ENCODE data around the gene TMEM169.

DNA sequence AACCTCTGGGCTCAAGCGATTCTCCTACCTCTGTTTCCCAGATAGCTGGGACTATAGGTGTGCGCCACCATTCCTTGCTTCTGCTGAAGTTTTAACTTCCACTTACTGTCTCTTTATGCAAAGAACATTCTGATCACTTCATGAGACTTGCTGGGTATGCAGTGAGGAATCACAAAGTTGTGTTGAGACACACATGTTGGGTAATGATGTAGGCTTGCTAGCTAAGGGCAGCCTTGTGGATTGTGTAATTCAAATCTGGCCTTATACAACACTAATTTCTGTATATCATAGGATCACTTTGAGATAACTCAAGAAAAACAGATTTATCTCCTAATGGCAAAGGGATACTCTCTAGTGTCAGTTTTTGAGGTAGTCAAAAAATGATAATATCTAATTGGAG, 51.7 kb downstream of the TMEM169 start:
- TF ChIP-seq, protein P1, sequence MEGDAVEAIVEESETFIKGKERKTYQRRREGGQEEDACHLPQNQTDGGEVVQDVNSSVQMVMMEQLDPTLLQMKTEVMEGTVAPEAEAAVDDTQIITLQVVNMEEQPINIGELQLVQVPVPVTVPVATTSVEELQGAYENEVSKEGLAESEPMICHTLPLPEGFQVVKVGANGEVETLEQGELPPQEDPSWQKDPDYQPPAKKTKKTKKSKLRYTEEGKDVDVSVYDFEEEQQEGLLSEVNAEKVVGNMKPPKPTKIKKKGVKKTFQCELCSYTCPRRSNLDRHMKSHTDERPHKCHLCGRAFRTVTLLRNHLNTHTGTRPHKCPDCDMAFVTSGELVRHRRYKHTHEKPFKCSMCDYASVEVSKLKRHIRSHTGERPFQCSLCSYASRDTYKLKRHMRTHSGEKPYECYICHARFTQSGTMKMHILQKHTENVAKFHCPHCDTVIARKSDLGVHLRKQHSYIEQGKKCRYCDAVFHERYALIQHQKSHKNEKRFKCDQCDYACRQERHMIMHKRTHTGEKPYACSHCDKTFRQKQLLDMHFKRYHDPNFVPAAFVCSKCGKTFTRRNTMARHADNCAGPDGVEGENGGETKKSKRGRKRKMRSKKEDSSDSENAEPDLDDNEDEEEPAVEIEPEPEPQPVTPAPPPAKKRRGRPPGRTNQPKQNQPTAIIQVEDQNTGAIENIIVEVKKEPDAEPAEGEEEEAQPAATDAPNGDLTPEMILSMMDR (IDR thresholded peaks at IDR 0.05 in 2 of 3, conservative IDR thresholded peaks at IDR 0.05 in 1 of 3; ENCODE audit: control insufficient read depth in 2 of 3, extremely low read depth in 1 of 3, insufficient read depth in 1 of 3, low read depth in 3 of 3, low read length in 3 of 3) = no peak
- TF ChIP-seq IKZF1 (conservative IDR thresholded peaks at IDR 0.05) (no peak), MEF2A (IDR thresholded peaks at IDR 0.05; ENCODE audit: insufficient read depth, low read depth, low read length) (no peak), YY1 (IDR thresholded peaks at IDR 0.05; ENCODE audit: low read depth, low read length) (no peak), ZNF207 (IDR thresholded peaks at IDR 0.05; ENCODE audit: borderline replicate concordance) (no peak), POLR2A (IDR thresholded peaks at IDR 0.05; ENCODE audit: low read depth, low read length) (no peak), JUND (IDR thresholded peaks at IDR 0.05; ENCODE audit: low read depth, low read length) (no peak), SREBF2 (IDR thresholded peaks at IDR 0.05; ENCODE audit: low read length) (no peak), POLR2AphosphoS2 (IDR thresholded peaks at IDR 0.05; ENCODE audit: low read depth, low read length) (no peak), NR2C1 (IDR thresholded peaks at IDR 0.05) (no peak), BHLHE40 (IDR thresholded peaks at IDR 0.05; ENCODE audit: borderline replicate concordance in 1 of 2, low read depth in 2 of 2, low read length in 1 of 2) (no peak), CBX5 (IDR thresholded peaks at IDR 0.05; ENCODE audit: low read depth) (no peak)
- TF ChIP-seq, protein P2, sequence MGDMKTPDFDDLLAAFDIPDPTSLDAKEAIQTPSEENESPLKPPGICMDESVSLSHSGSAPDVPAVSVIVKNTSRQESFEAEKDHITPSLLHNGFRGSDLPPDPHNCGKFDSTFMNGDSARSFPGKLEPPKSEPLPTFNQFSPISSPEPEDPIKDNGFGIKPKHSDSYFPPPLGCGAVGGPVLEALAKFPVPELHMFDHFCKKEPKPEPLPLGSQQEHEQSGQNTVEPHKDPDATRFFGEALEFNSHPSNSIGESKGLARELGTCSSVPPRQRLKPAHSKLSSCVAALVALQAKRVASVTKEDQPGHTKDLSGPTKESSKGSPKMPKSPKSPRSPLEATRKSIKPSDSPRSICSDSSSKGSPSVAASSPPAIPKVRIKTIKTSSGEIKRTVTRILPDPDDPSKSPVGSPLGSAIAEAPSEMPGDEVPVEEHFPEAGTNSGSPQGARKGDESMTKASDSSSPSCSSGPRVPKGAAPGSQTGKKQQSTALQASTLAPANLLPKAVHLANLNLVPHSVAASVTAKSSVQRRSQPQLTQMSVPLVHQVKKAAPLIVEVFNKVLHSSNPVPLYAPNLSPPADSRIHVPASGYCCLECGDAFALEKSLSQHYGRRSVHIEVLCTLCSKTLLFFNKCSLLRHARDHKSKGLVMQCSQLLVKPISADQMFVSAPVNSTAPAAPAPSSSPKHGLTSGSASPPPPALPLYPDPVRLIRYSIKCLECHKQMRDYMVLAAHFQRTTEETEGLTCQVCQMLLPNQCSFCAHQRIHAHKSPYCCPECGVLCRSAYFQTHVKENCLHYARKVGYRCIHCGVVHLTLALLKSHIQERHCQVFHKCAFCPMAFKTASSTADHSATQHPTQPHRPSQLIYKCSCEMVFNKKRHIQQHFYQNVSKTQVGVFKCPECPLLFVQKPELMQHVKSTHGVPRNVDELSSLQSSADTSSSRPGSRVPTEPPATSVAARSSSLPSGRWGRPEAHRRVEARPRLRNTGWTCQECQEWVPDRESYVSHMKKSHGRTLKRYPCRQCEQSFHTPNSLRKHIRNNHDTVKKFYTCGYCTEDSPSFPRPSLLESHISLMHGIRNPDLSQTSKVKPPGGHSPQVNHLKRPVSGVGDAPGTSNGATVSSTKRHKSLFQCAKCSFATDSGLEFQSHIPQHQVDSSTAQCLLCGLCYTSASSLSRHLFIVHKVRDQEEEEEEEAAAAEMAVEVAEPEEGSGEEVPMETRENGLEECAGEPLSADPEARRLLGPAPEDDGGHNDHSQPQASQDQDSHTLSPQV (IDR thresholded peaks at IDR 0.05) = no peak
